NOMO-1 treated with DMSO at 0.1 percent for 48 hours (cell line): Measurements from ENCODE around the gene KIZ.

Experiments
- DNase-seq: peaks from one replicate; lab custom pipeline; 2025; ENCODE audit not compliant: unreplicated experiment; lab: John Stamatoyannopoulos, UW

KIZ gene

GRCh38 chr20:21104921-21105320, 21.0 kb upstream of the KIZ start:
- DNase-seq, result no peak

DNA sequence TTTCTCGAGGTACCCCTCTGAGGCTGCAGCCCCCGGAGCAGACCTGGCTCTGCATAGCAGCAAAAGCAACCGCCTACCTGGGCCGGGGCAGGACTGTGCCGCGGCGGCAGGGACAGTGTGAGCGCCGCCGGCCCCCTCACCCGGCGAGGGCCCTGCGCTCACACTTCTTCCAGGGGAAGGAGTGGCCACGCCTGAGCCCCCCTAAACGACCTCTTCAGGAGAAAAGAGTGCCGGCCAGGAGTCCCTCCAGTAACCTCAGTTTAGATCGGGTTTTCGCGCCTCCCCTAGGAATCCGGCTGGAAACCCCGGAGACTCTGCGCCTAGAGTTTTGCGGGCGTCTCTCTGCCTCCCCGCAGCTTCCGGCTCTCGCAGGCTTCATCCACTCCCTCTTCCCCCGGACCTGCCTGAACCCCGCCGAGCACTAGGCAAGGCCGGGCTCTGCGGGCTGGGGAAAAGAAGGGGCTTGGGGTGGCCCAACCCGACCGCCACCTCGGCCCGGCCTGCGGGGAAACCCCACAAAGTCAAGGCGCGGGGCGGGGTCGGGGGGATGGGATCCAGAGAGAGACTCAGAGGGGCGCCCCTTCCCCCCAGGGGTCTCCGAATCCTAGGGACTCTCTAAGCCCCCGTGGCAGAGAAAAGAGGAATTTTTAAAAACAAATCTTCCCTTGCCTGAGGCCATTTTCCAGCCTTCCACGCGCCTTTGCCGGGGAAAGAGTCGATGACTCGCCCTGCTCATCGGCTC, 20.3 kb upstream of the KIZ start:
- DNase-seq, result no peak

DNA sequence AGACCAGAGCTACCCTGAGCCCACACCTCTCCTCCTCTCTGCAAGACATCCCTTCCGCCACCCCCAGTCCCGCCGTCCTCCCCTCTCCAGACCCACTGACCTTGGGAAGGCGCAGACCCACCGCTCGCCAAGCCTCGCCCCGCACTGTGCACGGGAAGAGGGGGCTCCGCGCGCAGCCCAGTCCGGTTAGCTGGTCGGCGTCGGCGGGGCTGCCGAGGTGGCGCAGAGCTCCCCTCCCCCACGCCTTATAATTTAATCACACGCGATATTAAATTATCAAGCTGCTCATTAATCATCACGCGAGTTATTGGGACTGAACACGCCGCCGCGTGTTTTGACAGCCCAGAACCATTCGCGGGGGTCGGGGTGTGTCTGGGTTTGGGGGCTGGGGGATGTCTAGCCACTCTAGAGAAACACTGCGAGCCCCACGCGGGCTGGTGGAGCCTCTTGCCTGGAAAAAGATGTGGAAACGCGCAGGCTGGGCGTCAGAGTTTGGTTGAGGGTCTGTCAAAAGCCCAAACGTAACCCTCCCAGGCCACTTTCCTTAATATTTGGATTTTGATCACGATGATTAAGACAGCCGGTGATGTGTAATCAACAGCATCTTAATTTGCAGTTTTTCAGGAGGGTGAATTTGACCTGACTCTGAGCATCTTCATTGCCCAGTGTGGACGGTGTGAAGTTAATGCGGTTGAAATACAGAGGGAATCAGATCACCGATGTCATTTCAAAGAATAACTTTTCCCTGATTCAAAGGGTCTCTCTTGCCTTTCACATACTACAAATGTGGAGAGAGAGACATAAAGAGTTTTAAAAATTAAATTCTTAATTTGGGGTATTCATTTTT, 19.5 kb upstream of the KIZ start, which contains the start of gene LINC00237:
TSS of gene LINC00237 (minus strand) at position 188 of the 847 bp plus-strand sequence.
- DNase-seq, result no peak

DNA sequence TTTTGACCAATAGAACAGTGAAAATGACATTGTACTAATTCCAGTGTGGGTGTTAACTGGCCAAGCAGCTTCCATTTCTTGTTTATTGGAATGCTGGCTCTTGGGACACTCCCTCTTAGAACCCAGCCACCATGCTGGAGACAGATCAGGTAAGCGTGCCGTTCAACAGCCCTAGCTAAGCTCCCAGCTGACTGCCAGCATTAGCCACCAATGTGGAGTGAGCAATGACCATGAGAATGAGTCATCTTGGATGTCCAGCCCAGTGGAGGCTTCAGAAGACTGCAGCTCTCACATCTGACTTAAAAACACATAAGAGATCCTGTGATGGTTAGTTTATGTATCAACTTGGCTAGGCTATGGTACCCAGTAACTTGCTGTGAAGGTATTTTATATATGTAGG, 16.7 kb upstream of the KIZ start:
- no peak for DNase-seq

DNA sequence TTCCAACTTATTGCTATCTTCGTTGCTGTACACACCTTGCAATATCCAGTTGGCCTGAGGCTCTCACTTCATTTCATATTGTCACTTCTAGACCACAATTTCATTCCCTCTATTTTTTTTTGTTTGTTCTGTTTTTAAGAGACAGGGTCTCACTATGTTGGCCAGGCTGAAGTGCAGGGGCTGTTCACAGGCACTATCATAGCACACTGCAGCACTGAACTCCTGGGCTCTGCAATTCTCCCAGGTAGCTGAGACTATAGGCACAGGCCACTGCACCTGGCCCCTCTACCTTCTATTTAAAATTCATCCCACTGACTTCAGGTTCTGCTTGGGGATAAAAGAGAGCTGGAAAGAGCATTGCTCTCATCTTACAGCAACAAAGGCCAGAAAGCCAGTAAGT, 15.1 kb upstream of the KIZ start:
- no peak for DNase-seq

- no peak for DNase-seq
These were observed 14.5 kb upstream of the KIZ start for GRCh38 chr20:21111416-21111815.

GRCh38 chr20:21113697-21114096, 12.2 kb upstream of the KIZ start:
- DNase-seq, result no peak

DNA sequence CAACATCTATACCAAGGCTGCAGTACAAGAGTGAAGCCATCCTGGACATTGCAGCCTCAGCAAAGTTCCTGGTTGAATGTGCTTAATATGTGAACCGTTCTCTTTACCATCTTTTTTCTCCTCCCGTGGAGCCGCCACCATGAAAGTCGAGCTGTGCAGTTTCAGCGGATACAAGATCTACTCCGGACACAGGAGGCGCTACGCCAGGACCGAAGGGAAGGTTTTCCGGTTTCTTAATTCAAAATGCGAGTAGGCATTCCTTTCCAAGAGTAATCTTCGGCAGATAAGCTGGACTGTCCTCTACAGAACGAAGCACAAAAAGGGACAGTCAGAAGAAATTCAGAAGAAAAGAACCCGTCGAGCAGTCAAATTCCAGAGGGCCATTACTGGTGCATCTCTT, 11.3 kb upstream of the KIZ start:
- DNase-seq, result no peak

GRCh38 chr20:21117521-21117920, 8.4 kb upstream of the KIZ start:
- no peak for DNase-seq

GRCh38 chr20:21118138-21118537, 7.7 kb upstream of the KIZ start:
- no peak for DNase-seq

DNA sequence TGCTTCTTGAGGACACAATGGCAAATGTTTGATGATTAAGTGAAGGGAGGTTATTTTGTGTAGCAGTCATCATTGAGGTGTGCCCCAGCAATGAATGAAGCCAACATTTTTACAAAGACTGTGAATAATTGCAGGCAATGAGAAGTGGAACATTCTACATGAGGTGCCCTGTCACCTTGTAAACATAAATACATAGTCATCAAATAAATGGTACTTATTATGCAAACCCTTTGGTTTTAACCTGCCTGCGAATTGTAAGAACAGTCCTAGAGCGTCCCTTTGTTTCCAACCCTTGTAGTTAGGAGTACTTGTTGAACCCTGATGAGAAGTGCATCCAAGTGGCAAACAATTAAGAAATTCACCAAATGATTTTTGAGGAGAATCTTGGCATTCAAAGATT, 7.1 kb upstream of the KIZ start:
- no peak for DNase-seq

DNA sequence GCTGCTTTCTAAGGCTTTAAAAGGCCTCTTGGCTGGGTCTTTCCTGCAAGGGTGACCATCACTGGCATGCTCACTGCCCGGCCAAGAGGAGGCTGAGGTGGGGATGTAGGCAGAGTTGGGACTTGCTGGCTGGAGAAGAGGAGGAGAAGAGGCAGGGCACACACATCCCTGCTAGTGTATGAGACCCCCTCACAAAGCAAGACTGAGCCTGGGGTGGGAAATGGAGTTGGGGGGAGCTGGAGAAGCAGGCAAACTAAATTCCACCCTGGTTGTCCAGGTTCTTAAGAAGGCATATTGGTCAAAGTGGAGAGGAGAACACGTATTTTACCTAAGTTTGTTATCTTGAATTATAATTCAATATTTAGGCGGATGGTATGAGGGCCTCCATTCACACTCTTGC, 1.7 kb upstream of the KIZ start:
- no peak for DNase-seq

DNA sequence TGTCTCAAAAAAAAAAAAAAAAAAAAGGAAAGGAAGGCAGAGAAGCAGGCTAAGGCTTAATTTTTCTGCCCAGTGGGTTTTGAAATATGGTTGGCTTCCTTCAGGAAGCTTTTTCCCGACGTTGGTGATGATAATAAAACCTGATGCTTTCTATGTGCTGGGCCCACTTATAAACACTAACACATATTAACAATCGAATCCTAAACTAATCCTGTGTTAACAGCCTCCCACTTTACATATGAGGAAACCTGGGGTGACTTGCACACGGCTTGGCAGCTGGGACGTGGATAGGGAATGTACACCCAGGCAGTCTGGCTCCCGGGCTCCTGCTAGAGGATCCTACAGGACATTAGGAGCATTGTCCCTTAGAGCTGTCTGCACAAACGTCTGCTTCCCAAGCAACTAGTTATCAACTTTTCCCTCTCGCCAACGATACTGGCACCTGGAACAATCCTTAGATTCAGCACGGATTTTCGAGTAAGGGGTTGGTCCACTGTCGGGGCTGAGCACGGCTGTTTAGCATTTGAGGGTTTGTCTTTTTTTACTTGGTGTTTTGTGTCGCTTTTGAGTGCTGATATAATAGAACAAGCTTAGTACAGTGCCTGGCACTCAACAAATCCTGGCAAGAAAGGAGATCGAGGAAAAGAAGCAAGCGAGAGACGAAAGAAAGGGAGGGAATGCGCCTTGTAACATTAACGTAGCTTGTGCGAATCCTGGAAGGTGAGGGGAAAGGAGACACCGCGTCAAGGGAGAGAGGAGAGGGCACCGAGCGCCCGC, 622 bp upstream of the KIZ start:
- no peak for DNase-seq

DNA sequence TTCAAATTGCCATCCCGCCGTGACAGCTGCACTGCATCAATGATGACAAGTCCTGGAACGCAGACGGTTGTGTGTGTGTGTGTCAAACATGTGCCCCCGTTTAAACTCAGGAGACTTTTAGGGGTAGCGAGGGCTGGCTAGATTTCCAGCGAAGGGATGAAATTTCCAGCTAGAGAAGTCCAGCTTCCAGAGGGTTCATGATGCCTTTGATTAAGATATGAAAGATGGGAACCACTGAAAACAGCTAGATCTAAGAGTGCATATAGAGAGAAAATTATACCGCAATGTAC, 644 bp downstream of the KIZ start:
- DNase-seq, result no peak

DNA sequence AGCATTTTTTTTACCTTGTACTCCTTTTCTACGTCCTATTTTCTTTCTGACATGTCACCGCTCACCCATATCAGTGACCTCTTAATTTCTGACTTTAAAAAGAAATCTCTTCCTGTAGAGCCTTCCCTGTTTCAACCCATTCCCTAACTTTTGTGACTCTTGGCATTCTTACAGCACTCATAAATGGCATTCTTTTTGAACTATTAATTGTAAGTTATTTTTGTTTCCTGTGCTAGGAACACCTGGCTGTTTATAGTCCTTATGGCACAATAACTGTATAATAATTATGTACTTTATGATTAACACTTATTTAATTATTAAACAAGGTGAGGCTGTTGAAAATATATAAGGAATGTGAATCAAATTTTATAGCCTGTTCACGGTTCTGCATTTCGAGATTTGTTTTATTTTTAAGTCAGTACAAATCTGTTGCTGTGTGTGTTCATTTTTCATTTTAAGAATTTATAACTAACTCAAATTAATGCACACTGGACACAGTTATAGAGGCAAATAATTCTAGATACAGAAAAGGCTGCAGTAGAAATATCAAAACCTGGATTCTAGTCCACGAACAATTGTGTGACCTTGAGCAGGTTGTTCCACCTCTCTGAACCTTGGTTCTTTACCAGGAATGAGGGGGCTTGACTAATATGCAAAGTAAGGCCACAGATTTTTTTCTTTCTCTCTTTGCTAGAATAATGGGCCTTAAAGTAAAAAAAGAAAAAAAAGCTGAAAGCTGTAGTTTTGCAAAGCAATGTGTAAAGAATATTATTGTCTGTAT, 1.5 kb downstream of the KIZ start:
- no peak for DNase-seq

DNA sequence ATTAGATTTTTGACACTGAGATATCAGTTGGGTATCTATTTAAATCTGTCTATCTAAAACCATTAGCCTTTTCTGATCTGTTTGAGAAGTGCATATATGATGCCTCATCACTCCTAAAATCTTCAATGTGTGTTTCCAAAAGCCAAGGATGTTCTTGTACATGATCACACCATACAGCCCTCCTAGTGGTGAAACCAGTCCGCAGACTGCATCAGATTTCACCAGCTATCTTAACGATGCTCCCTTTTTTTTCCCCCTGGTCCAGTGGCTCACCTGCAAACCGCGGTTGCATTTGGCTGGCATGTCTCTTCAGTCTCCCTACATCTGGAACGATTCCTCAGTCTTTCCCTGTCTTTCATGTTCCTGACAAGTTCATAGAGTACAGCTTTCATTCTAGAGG, 4.0 kb downstream of the KIZ start:
- DNase-seq, result no peak

DNA sequence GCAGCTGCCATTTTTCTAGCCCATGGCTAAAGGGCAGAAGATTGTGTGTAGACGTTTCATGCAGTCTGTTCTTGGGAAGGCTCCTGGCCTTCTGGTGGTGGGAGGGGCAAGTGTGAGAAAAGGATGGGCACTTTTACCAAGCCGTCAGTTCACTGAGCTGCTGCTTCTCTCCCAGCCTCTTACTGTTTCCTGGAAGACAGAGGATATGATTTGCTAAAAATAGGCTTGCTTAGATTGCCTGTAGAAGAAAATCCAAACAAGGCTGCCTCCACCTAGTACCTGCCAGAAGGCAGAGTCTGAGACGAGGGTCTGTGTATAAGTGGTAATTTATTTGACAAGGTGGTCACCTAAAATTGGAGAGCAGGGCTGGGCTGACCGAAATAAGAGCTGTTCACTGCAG, 7.5 kb downstream of the KIZ start:
- DNase-seq, result no peak

DNA sequence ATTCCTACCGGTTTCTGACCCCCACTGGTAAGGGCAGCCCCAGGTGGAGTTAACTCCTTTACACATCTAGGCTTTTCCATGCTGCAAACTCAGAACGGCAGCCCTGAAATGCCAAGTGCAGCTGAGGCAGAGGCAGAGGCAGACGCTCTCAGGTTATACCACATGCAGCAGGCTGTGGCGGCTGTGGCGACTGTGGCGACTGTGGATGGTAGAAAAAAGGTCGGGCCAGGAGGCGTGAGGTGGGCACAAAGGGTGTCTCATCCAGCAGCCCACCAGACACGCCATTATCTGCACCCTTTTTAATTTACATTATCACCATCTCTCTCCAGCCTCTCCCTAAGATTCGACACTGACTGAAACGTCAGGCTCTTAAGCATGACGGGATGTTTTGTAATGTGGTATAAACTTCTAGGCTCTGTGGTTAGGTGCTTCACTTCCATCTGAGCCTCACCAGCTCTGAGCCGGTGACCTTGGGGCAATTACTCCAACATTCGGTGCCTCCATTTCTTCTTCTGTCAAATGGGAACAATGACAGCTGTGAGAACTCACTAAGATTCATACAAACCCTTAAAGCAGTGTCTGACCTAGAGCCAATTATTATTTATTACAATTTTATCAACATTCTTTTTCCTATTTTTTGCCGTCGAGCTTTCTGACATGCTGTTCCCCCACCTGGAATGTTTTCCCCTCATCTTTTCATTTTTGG, 8.2 kb downstream of the KIZ start:
- no peak for DNase-seq

DNA sequence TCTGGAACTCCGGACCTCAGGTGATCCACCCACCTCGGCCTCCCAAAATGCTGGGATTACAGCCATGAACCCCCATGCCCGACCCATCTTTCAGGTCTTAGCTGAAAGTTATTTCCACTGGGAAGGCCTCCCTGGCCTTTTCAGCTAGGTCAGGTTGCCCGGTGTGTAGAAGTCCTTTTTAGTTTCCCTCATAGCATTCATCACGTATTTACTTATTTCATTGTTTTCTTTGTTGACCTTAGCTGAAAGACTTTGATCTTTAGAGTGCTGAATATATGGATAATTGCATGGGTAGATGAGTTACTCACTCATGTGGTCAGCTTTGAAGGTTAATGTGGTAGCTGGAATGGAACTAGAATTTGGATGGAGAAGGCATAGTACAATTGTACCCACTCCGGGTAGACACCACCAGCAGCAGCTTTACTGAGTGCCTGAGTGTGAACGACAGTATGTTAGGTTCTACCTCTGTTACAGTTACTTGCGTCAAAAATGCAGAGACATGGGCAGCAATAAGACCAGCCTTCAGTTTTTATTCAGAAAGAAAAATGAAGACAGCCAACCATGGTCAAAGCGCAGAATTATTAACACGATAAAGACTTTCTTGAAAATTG, 9.1 kb downstream of the KIZ start:
- no peak for DNase-seq
